WTC11 (cell line): Measurements from ENCODE around the gene UVRAG. TPM values are rescaled to one million over a fixed set of nuclear protein-coding genes. Genes with fewer than 3 reads are reported as not detected.

Experiments used
- ATAC-seq: fragments of 200-7000 bp; cut with Tn5 transposase; 2 replicates; pipeline ENCODE4 v1.10.0; 2021; ENCODE audit warnings: mild to moderate bottlenecking, moderate library complexity
- CTCF ChIA-PET: fragments of 300-600 bp; sonication (Branson Sonifier 250); formaldehyde crosslinking; loops from one replicate; lab custom pipeline; 2021; ENCODE audit warnings: antibody characterized with exemption; lab: Charles Lee
- POLR2A ChIA-PET: fragments of 350-600 bp; sonication (Branson Sonifier 250); formaldehyde crosslinking; loops from one replicate; lab custom pipeline; 2021; ENCODE audit warnings: antibody characterized with exemption; lab: Charles Lee
- DNase-seq: peaks from one replicate; pipeline ENCODE4 v3.0.0; 2021; ENCODE audit warnings: low spot score
- H3K27ac Mint-ChIP-seq: 2 replicates; pipeline ENCODE4 v1.8.0; 2021; ENCODE audit warnings: mixed read lengths
- H3K27me3 Mint-ChIP-seq: 2 replicates; pipeline ENCODE4 v1.8.0; 2021; ENCODE audit warnings: low read depth, mild to moderate bottlenecking, moderate library complexity, mixed read lengths
- H3K36me3 Mint-ChIP-seq: 2 replicates; pipeline ENCODE4 v1.8.0; 2021; ENCODE audit warnings: mixed read lengths
- H3K4me1 Mint-ChIP-seq: 2 replicates; pipeline ENCODE4 v1.8.0; 2022; ENCODE audit warnings: mixed read lengths
- H3K4me3 Mint-ChIP-seq: 2 replicates; pipeline ENCODE4 v1.8.0; 2021; ENCODE audit warnings: mild to moderate bottlenecking, moderate library complexity, mixed read lengths
- H3K9me3 Mint-ChIP-seq: 2 replicates; pipeline ENCODE4 v1.8.0; 2021; ENCODE audit warnings: mixed read lengths
- ATF1 ChIP-seq: sonication (generic); formaldehyde crosslinking; IDR thresholded peaks from 2 replicates; pipeline ENCODE4 v1.8.1; 2023; ENCODE audit warnings: mild to moderate bottlenecking, moderate library complexity, missing genetic modification reagents
- ATF6 ChIP-seq: sonication (generic); formaldehyde crosslinking; IDR thresholded peaks from 2 replicates; pipeline ENCODE4 v1.8.1; 2023; ENCODE audit warnings: mild to moderate bottlenecking, missing genetic modification reagents
- CBFB ChIP-seq: sonication (generic); formaldehyde crosslinking; IDR thresholded peaks from 2 replicates; pipeline ENCODE4 v1.8.1; 2022; ENCODE audit warnings: mild to moderate bottlenecking, low read depth, missing genetic modification reagents
- E2F4 ChIP-seq: sonication (generic); formaldehyde crosslinking; IDR thresholded peaks from 2 replicates; pipeline ENCODE4 v1.8.1; 2022; ENCODE audit warnings: low read depth, mild to moderate bottlenecking, moderate library complexity, missing genetic modification reagents, borderline replicate concordance
- EMX1 ChIP-seq: fragments of 250-450 bp; sonication (Bioruptor Pico); IDR thresholded peaks from 2 replicates; pipeline ENCODE4 v1.8.0; 2021; ENCODE audit warnings: mild to moderate bottlenecking
- HMGA2 ChIP-seq: fragments of 250-450 bp; sonication (Bioruptor Pico); IDR thresholded peaks from 2 replicates; pipeline ENCODE4 v1.4.0; 2021; ENCODE audit warnings: mild to moderate bottlenecking, moderate library complexity
- MYBL2 ChIP-seq: sonication (generic); formaldehyde crosslinking; IDR thresholded peaks from 2 replicates; pipeline ENCODE4 v1.8.1; 2023; ENCODE audit warnings: mild to moderate bottlenecking, moderate library complexity, missing genetic modification reagents
- NFYB ChIP-seq: sonication (generic); formaldehyde crosslinking; conservative IDR thresholded peaks from 2 replicates; pipeline ENCODE4 v1.8.0; 2022; ENCODE audit warnings: low read depth, missing genetic modification reagents
- OVOL2 ChIP-seq: fragments of 250-450 bp; sonication (Bioruptor Pico); IDR thresholded peaks from 2 replicates; pipeline ENCODE4 v1.9.0; 2021; ENCODE audit warnings: mild to moderate bottlenecking, borderline replicate concordance
- SP1 ChIP-seq: sonication (generic); formaldehyde crosslinking; conservative IDR thresholded peaks from 2 replicates; pipeline ENCODE4 v1.8.1; 2022; ENCODE audit warnings: missing genetic modification reagents
- ZBTB21 ChIP-seq: sonication (generic); formaldehyde crosslinking; IDR thresholded peaks from 2 replicates; pipeline ENCODE4 v1.8.1; 2023; ENCODE audit warnings: mild to moderate bottlenecking, missing genetic modification reagents, borderline replicate concordance
- ZNF121 ChIP-seq: sonication (generic); formaldehyde crosslinking; IDR thresholded peaks from 2 replicates; pipeline ENCODE4 v1.8.0; 2023; ENCODE audit warnings: missing genetic modification reagents
- ZNF138 ChIP-seq: sonication (generic); formaldehyde crosslinking; conservative IDR thresholded peaks from 2 replicates; pipeline ENCODE4 v1.8.1; 2022; ENCODE audit warnings: mild to moderate bottlenecking, moderate library complexity, missing genetic modification reagents
- ZNF416 ChIP-seq: fragments of 250-450 bp; sonication (Bioruptor Pico); IDR thresholded peaks from 2 replicates; pipeline ENCODE4 v1.9.0; 2021; ENCODE audit warnings: mild to moderate bottlenecking, inconsistent platforms
- ZNF423 ChIP-seq: fragments of 250-450 bp; sonication (Bioruptor Pico); IDR thresholded peaks from 2 replicates; pipeline ENCODE4 v2.1.2; 2022; ENCODE audit warnings: mild to moderate bottlenecking, moderate library complexity
- total RNA-seq: library from RNA; stranded (reverse); gene quantifications from 3 replicates; pipeline ENCODE4 v1.2.3, GENCODE V29; 2021
- TF ChIP-seq, protein P1 (sequence below): fragments of 250-450 bp; sonication (Bioruptor Pico); IDR thresholded peaks from 2 replicates; pipeline ENCODE4 v1.8.0; 2021; ENCODE audit warnings: mild to moderate bottlenecking
- TF ChIP-seq, protein P2 (sequence below): sonication (generic); formaldehyde crosslinking; IDR thresholded peaks from 2 replicates; pipeline ENCODE4 v1.8.0; 2022; ENCODE audit warnings: missing genetic modification reagents
- TF ChIP-seq, protein P3 (sequence below): sonication (generic); formaldehyde crosslinking; conservative IDR thresholded peaks from 2 replicates; pipeline ENCODE4 v1.8.1; 2023; ENCODE audit warnings: mild to moderate bottlenecking, low read depth, missing genetic modification reagents, moderate library complexity
- TF ChIP-seq, protein P4 (sequence below): sonication (generic); formaldehyde crosslinking; IDR thresholded peaks from 2 replicates; pipeline ENCODE4 v1.8.1; 2023; ENCODE audit warnings: mild to moderate bottlenecking, missing genetic modification reagents
- TF ChIP-seq, protein P5 (sequence below): sonication (generic); formaldehyde crosslinking; IDR thresholded peaks from 2 replicates; pipeline ENCODE4 v1.8.1; 2023; ENCODE audit warnings: mild to moderate bottlenecking, moderate library complexity, missing genetic modification reagents

Gene UVRAG
- total RNA-seq, 1 experiment from 2014 or later: 14.5 TPM

GRCh38 chr11:75779960-75780359 is 35.0 kb upstream of the UVRAG start:
- Mint-ChIP-seq H3K4me3 (no peak overlapping the region), H3K36me3 (no peaks in the 10 kb centered on the region), H3K27ac (no peak overlapping the region), H3K27me3 (peaks cover 4% of the 10 kb centered on the region), H3K9me3 (no peaks in the 10 kb centered on the region), H3K4me1 (peaks cover 12% of the 10 kb centered on the region)
- ATAC-seq: no peak
- ChIA-PET POLR2A (no interaction called here), CTCF (no interaction called here)
- no peak for DNase-seq
- TF ChIP-seq HMGA2 (no peak), E2F4 (CRISPR knock-in tag) (no peak), ZBTB21 (CRISPR knock-in tag) (no peak), ATF1 (CRISPR knock-in tag) (no peak), ZNF423 (CRISPR knock-in tag) (no peak), ZNF138 (CRISPR knock-in tag) (no peak), MYBL2 (CRISPR knock-in tag) (no peak), NFYB (CRISPR knock-in tag) (no peak), ZNF416 (no peak), CBFB (CRISPR knock-in tag) (no peak), EMX1 (CRISPR knock-in tag) (no peak), ZNF121 (CRISPR knock-in tag) (no peak), SP1 (CRISPR knock-in tag) (no peak)
- TF ChIP-seq, protein P1, sequence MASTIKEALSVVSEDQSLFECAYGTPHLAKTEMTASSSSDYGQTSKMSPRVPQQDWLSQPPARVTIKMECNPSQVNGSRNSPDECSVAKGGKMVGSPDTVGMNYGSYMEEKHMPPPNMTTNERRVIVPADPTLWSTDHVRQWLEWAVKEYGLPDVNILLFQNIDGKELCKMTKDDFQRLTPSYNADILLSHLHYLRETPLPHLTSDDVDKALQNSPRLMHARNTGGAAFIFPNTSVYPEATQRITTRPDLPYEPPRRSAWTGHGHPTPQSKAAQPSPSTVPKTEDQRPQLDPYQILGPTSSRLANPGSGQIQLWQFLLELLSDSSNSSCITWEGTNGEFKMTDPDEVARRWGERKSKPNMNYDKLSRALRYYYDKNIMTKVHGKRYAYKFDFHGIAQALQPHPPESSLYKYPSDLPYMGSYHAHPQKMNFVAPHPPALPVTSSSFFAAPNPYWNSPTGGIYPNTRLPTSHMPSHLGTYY (CRISPR knock-in tag): no peak
- TF ChIP-seq, protein P2, sequence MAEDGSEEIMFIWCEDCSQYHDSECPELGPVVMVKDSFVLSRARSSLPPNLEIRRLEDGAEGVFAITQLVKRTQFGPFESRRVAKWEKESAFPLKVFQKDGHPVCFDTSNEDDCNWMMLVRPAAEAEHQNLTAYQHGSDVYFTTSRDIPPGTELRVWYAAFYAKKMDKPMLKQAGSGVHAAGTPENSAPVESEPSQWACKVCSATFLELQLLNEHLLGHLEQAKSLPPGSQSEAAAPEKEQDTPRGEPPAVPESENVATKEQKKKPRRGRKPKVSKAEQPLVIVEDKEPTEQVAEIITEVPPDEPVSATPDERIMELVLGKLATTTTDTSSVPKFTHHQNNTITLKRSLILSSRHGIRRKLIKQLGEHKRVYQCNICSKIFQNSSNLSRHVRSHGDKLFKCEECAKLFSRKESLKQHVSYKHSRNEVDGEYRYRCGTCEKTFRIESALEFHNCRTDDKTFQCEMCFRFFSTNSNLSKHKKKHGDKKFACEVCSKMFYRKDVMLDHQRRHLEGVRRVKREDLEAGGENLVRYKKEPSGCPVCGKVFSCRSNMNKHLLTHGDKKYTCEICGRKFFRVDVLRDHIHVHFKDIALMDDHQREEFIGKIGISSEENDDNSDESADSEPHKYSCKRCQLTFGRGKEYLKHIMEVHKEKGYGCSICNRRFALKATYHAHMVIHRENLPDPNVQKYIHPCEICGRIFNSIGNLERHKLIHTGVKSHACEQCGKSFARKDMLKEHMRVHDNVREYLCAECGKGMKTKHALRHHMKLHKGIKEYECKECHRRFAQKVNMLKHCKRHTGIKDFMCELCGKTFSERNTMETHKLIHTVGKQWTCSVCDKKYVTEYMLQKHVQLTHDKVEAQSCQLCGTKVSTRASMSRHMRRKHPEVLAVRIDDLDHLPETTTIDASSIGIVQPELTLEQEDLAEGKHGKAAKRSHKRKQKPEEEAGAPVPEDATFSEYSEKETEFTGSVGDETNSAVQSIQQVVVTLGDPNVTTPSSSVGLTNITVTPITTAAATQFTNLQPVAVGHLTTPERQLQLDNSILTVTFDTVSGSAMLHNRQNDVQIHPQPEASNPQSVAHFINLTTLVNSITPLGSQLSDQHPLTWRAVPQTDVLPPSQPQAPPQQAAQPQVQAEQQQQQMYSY (CRISPR knock-in tag): no peak
- TF ChIP-seq, protein P3, sequence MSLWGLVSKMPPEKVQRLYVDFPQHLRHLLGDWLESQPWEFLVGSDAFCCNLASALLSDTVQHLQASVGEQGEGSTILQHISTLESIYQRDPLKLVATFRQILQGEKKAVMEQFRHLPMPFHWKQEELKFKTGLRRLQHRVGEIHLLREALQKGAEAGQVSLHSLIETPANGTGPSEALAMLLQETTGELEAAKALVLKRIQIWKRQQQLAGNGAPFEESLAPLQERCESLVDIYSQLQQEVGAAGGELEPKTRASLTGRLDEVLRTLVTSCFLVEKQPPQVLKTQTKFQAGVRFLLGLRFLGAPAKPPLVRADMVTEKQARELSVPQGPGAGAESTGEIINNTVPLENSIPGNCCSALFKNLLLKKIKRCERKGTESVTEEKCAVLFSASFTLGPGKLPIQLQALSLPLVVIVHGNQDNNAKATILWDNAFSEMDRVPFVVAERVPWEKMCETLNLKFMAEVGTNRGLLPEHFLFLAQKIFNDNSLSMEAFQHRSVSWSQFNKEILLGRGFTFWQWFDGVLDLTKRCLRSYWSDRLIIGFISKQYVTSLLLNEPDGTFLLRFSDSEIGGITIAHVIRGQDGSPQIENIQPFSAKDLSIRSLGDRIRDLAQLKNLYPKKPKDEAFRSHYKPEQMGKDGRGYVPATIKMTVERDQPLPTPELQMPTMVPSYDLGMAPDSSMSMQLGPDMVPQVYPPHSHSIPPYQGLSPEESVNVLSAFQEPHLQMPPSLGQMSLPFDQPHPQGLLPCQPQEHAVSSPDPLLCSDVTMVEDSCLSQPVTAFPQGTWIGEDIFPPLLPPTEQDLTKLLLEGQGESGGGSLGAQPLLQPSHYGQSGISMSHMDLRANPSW: no peak

DNA sequence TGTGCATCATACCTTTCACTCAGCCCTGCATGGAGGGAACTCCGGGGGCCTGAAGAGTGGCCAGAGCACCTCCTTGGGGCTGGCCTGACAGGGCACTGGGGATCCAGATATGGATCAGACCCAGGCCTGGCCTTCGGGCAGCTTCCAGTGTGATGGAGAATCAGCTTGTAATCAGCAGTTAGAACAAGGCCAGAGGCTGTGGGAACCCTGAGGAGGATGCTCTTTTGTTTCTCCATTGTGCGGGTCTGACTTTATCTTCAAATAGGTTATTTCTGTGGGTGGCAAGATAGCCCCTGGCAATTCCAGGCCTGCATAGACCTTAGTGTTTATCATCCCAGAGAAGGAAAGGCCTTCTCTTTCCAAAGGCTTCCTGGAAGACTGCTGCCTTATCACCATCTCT is 34.1 kb upstream of the UVRAG start:
- no peak for DNase-seq
- H3K27me3 Mint-ChIP-seq: peaks cover 4% of the 10 kb centered on the region
- H3K9me3 Mint-ChIP-seq: no peaks in the 10 kb centered on the region
- POLR2A ChIA-PET: no interaction called here
- H3K4me3 Mint-ChIP-seq: no peak overlapping the region
- H3K36me3 Mint-ChIP-seq: no peaks in the 10 kb centered on the region
- peaks cover 4% of the 10 kb centered on the region; the same call in 1 of the 2 replicates for H3K4me1 Mint-ChIP-seq
- no peak for ATAC-seq
- no peak overlapping the region for H3K27ac Mint-ChIP-seq
- CTCF ChIA-PET: interaction anchor here (0.6 kb wide), 1 partner anchor 13 kb away, joined by 6 read pairs; no protein-coding TSS in a partner anchor
- TF ChIP-seq SP1 (CRISPR knock-in tag) (no peak), ATF1 (CRISPR knock-in tag) (no peak), ATF6 (CRISPR knock-in tag) (no peak), OVOL2 (CRISPR knock-in tag) (no peak)
- TF ChIP-seq, protein P4, sequence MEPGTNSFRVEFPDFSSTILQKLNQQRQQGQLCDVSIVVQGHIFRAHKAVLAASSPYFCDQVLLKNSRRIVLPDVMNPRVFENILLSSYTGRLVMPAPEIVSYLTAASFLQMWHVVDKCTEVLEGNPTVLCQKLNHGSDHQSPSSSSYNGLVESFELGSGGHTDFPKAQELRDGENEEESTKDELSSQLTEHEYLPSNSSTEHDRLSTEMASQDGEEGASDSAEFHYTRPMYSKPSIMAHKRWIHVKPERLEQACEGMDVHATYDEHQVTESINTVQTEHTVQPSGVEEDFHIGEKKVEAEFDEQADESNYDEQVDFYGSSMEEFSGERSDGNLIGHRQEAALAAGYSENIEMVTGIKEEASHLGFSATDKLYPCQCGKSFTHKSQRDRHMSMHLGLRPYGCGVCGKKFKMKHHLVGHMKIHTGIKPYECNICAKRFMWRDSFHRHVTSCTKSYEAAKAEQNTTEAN (CRISPR knock-in tag): no peak
- TF ChIP-seq, protein P5, sequence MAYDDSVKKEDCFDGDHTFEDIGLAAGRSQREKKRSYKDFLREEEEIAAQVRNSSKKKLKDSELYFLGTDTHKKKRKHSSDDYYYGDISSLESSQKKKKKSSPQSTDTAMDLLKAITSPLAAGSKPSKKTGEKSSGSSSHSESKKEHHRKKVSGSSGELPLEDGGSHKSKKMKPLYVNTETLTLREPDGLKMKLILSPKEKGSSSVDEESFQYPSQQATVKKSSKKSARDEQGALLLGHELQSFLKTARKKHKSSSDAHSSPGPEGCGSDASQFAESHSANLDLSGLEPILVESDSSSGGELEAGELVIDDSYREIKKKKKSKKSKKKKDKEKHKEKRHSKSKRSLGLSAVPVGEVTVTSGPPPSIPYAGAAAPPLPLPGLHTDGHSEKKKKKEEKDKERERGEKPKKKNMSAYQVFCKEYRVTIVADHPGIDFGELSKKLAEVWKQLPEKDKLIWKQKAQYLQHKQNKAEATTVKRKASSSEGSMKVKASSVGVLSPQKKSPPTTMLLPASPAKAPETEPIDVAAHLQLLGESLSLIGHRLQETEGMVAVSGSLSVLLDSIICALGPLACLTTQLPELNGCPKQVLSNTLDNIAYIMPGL (CRISPR knock-in tag): no peak
